HG03060 (cell line): Measurements from ENCODE around the gene MYCN.
"Not testable (repeated sequence)": the region's sequence is repeated elsewhere in the genome, so short reads cannot be mapped to it uniquely, and the experiment has no call there.

Source experiments
- ATAC-seq: cut with Tn5 transposase; IDR thresholded peaks from one replicate; pipeline ENCODE4 v1.9.1; 2021; ENCODE audit warnings: low read depth, moderate number of reproducible peaks; ENCODE audit not compliant: unreplicated experiment

MYCN gene

GRCh38 chr2:15939854-15940660 lies at the start of gene MYCN:
TSS of gene MYCN (plus strand) at chr2:15940550. CDS start at chr2:15942065, 1,515 bp downstream.
- no peak for ATAC-seq

GRCh38 chr2:15890936-15891905 lies 49.1 kb upstream of the MYCN start:
- no peak for ATAC-seq

DNA sequence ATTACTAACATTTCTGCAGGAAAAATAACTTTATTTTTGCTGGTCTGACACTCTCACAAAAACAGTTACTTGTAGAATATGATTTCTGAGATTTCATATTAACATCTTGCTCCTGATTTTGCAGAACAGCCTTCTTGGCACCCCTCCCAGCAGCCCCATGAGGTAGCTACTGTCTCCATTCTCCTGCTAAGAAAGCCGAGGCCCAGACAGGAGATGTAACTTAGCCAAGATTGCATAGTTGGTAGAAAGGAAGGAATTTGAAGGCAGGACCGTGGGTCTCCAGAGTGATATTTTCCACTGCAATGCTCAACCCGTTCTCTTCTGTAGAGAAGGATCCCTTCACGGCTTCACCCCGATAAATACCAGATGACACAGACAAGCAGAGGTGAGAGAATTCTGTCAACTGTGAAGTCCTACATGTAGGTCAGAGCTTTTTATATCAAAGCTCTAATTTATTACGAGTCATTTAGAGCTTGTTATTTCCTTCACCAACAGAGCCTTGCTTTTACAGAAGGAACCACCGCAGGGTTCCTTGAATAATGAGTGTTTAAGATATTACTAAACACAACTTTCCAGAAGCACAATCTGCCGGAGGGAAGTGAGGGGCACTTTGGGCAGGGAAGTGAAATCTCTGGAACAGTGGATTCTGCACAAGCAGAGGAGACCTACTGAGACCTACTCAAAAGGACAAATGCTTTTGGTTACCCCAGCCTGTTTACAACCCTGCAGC lies 48.0 kb upstream of the MYCN start:
- ATAC-seq: no peak

GRCh38 chr2:15893085-15893484 lies 47.3 kb upstream of the MYCN start:
- ATAC-seq: no peak

- no peak for ATAC-seq
Observed at GRCh38 chr2:15893689-15894480, 46.5 kb upstream of the MYCN start.

GRCh38 chr2:15894481-15895144 lies 45.7 kb upstream of the MYCN start:
- no peak for ATAC-seq

GRCh38 chr2:15895615-15896469 lies 44.5 kb upstream of the MYCN start:
- no peak for ATAC-seq

DNA sequence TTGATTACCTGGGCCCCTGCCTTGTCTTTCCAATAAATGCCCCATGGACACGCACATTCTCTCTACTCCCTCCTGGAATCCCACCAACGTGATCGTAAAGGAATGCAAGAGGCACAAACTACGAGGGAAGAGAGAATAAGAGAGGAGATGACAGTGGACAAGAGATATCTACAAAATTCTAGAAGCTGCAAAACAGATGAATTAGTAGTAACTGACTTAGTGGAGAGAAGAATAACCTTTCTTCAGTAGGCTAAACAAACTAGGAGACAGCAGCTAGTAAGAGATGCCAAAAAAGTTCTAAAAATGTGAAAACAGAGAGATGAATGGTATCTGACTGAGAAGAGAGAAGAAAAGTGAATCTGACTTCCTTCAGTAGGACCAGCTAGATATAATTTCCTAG lies 43.5 kb upstream of the MYCN start:
- ATAC-seq: no peak

DNA sequence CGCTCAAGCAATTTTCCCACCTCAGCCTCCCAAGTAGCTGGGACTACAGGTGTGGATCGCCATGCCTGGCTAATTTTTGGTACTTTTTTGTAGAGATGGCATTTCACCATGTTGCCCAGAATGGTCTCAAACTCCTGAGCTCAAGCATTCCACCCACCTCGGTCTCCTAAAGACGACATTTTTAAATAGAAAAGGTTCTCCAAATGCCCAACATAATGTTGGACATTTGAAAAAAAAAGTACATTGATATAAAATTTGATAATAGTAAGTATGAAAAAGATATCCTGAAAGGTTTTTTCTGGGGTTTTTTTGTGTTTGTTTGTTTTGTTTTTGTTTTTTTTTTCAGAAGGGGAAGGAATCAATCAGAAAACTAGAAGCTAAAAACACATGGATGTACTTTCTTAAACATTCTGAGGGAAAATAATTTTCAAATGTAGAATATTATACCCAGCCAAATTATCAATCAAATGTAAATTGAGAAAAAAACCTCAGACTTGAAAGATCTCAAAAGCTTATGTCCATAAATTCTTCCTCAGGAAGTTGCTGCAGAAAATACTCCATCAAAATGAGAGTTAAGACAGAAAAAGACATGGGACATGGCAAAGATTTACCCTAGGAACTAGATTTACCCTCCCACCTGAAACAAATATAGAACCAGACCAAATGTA lies 42.8 kb upstream of the MYCN start:
- ATAC-seq: no peak

DNA sequence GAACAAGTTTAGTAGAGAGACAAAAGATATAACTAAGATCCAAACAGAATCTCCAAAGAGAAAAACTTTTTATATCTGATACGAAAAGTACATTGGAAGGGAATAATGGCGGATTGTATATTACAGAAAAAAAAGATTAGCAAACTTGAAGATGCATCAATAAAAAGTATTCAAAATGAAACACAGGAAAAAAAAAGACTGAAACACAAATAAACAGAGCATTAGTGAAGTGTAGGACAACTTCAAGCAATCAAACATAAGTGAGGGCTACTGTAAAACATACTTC lies 41.1 kb upstream of the MYCN start:
- ATAC-seq: no peak

- ATAC-seq: no peak
Observed at GRCh38 chr2:15899751-15900493, 40.4 kb upstream of the MYCN start.

- ATAC-seq: no peak
Observed at GRCh38 chr2:15901095-15901807, 39.1 kb upstream of the MYCN start.

DNA sequence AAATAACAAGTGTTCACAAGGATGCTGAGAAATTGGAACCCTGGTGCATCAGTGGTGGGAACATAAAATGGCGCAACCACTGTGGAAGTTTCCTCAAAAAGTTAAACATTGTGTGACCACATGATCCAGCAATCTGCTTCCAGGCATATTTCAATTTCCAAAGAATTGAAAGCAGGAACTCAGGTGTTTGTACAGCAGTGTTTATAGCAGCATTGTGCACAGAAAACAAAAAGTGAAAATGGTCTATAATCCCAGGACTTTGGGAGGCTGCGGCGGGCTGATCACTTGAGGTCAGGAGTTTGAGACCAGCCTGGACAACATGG lies 38.6 kb upstream of the MYCN start:
- no peak for ATAC-seq

- not testable (repeated sequence) for ATAC-seq
Observed at GRCh38 chr2:15903910-15904309, 36.4 kb upstream of the MYCN start.

GRCh38 chr2:15905267-15905645 lies 35.1 kb upstream of the MYCN start:
- ATAC-seq: no peak

DNA sequence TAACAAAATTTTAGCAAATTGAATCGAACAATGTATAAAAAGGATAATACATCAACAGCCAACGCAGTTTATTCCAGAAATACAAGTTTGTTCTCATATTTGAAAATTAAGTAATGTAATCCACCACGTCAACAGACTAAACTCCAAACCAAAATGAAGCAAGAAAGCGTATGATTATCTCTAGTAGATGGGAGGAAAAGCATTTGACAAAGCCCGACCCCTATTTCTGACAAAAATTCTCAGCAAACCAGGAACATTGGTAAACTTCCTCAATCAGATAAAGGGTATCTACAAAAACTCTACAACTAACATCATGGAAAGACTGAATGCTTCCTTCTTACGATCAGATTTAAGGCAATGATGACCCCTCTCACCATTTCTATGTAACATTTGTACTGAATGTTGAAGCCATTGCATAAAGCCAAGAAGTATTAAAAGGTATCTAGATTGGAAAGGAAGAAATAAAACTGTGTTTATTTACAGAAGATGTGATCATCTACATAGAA lies 34.3 kb upstream of the MYCN start:
- ATAC-seq: no peak

GRCh38 chr2:15906778-15907177 lies 33.6 kb upstream of the MYCN start:
- ATAC-seq: no peak
